WERI-Rb-1 (cell line): ENCODE results near the gene ATP6V1A.
A peak's percentile ranks its signal among the peaks of the same experiment; 100 is the strongest.

Experiments used
- DNase-seq: peaks from one replicate; pipeline ENCODE4 v3.0.0-alpha.2; 2020
- H3K27ac ChIP-seq: fragments of 250-450 bp; sonication (Bioruptor Pico); 2 replicates; pipeline ENCODE4 v1.5.1; 2020; ENCODE audit warnings: mild to moderate bottlenecking, moderate library complexity
- H3K27me3 ChIP-seq: fragments of 250-450 bp; sonication (Bioruptor Pico); 2 replicates; pipeline ENCODE4 v1.5.1; 2021; ENCODE audit warnings: mild to moderate bottlenecking, low read depth, moderate library complexity; ENCODE audit not compliant: insufficient read depth, severe bottlenecking
- H3K36me3 ChIP-seq: fragments of 250-450 bp; sonication (Bioruptor Pico); 2 replicates; pipeline ENCODE4 v1.5.1; 2020; ENCODE audit warnings: mild to moderate bottlenecking, moderate library complexity
- H3K4me3 ChIP-seq: 2 replicates; pipeline ENCODE4 v1.5.1; 2011; ENCODE audit warnings: low read depth, mild to moderate bottlenecking, control low read depth, low read length
- H3K9me3 ChIP-seq: fragments of 250-450 bp; sonication (Bioruptor Pico); 2 replicates; pipeline ENCODE4 v1.5.1; 2021; ENCODE audit warnings: mild to moderate bottlenecking, moderate library complexity; ENCODE audit not compliant: severe bottlenecking
- TF ChIP-seq, protein P1 (sequence below): IDR thresholded peaks from 2 replicates; pipeline ENCODE4 v1.5.1; 2011; ENCODE audit warnings: low read depth, mild to moderate bottlenecking, control low read depth, inconsistent platforms, low read length

ATP6V1A gene

DNA sequence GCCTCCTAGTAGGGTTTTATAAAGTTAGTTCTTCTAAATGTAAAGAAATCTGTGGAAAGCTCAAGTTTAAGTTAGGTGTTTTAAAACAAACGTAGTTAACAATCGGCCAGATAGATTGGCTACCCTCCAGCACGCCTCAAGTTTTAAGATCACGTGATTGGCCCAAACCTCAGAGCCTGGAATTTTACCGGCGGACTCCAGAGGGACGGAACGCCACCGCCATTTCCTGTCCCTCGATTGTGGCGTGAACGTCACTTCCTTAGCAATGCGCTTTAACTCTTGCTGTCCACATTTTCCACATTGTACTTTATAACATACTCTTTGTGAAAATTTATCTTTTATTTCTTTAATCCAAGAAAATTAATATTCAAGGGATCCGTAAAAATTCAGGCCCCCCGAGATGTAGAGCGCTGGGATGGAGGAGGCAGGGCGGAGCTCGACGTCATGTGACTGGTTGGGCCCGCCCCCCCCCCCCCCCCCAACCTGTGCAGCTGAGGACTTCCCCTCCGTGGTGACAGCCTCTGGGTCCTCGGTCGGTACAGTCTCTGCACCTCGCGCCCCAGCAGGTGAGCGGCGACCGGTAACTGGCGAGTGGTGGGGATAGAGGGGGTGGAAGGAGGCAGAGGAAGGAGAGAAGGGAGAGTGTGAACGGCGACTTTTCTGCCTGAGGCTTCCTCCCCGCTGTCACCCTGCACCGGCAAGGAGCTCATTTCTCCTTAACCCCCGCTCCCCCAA lies at the start of gene ATP6V1A:
ATP6V1A (plus strand) TSS at position 488 of the 735 bp plus-strand sequence. CDS start 31,719 bp downstream, outside the sequence.
- peak within 1 kb of the TSS; percentile 95 for H3K27ac ChIP-seq
- TF ChIP-seq, protein P1, sequence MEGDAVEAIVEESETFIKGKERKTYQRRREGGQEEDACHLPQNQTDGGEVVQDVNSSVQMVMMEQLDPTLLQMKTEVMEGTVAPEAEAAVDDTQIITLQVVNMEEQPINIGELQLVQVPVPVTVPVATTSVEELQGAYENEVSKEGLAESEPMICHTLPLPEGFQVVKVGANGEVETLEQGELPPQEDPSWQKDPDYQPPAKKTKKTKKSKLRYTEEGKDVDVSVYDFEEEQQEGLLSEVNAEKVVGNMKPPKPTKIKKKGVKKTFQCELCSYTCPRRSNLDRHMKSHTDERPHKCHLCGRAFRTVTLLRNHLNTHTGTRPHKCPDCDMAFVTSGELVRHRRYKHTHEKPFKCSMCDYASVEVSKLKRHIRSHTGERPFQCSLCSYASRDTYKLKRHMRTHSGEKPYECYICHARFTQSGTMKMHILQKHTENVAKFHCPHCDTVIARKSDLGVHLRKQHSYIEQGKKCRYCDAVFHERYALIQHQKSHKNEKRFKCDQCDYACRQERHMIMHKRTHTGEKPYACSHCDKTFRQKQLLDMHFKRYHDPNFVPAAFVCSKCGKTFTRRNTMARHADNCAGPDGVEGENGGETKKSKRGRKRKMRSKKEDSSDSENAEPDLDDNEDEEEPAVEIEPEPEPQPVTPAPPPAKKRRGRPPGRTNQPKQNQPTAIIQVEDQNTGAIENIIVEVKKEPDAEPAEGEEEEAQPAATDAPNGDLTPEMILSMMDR = no peak
- peak within 1 kb of the TSS; percentile 59 for H3K4me3 ChIP-seq
- DNase-seq = peak; percentile 88
- H3K9me3 ChIP-seq = no peaks in the 10 kb centered on the region
- H3K36me3 ChIP-seq = peaks cover 6% of the 10 kb centered on the region
- H3K27me3 ChIP-seq = no peaks in the 10 kb centered on the region

DNA sequence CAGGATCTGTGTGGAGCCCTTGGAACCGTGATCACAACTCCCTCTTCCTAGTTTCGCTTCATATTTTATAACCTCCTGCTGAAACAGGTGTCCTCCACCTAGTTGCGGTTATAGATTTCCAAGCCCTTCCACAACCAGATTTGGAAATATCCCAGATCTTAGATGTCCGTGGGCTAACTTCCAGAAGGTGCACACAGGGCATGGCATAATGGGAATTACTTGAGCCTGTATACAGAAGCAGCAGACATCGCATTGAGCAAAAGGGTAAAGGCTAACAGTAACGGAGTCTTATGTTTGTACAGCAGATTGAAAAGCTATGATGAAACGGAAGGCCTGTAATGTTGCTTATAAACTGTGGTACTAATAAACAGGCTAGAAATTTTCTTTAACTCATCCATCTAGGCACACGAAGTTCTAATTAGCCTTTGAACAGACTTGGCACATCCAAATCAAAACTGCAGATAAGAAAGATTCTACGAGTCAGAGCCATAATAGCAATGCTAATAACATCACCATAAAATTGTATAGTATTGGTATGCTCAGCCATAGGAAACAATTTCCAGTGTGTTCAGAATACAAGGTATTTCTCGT lies 49.2 kb upstream of the ATP6V1A start:
- Histone ChIP-seq H3K4me3 (peak overlapping the region; percentile 96), H3K27me3 (no peaks in the 10 kb centered on the region), H3K36me3 (no peaks in the 10 kb centered on the region; the same call in 1 of the 2 replicates), H3K27ac (peak overlapping the region; percentile 78), H3K9me3 (no peaks in the 10 kb centered on the region)
- TF ChIP-seq, protein P1 = no peak
- no peak for DNase-seq

DNA sequence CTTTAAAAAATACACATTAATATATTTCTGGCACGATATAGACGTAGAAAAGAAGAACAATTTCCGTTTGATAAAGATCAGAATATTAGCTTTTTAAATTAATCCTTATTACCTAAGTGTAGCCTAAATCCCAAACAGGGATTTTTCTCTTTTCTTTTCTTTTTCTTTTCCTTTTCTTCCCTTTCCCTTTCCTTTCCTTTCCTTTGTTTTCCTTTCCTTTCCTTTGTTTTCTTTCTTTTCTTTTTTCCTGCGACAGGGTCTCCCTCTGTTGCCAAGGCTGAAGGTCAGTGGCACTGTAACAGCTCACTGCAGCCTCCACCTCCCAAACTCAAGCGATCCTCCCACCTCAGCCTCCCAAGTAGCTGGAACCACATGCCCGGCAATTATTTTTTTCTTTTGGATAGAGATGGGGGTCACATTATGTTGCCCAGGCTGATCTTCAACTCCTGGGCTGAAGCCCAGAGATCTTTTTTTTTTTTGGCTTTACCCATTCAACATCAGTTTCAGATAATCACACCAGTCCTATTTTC lies 48.6 kb upstream of the ATP6V1A start:
- H3K27me3 ChIP-seq = no peaks in the 10 kb centered on the region
- TF ChIP-seq, protein P1 = no peak
- no peaks in the 10 kb centered on the region; the same call in 1 of the 2 replicates for H3K36me3 ChIP-seq
- H3K4me3 ChIP-seq = no peak overlapping the region
- no peak for DNase-seq
- no peaks in the 10 kb centered on the region for H3K9me3 ChIP-seq
- H3K27ac ChIP-seq = no peak overlapping the region

DNA sequence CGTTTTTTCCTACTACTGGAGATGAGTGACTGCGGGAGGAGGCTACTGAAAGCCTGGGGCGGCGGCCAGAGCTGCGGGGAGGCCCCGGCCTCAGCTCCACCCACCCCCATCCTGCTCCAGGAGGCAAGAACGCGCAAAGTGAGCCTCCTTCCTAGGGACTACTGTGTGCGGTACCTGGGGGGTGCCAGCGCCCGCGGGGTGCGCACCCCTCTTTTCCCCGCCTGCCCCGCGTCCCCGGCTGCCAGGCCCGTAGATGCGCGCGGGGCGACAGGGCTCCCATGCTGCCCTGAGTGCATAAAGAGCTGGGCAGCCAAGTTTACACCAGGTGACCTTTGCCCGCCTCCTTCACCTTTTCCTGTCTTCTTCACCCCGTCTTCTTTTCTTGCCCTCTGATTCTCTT lies 47.9 kb upstream of the ATP6V1A start:
- no peaks in the 10 kb centered on the region; the same call in 1 of the 2 replicates for H3K36me3 ChIP-seq
- no peak overlapping the region for H3K27ac ChIP-seq
- no peak overlapping the region for H3K4me3 ChIP-seq
- DNase-seq = no peak
- no peaks in the 10 kb centered on the region for H3K27me3 ChIP-seq
- no peaks in the 10 kb centered on the region for H3K9me3 ChIP-seq
- TF ChIP-seq, protein P1 = no peak

DNA sequence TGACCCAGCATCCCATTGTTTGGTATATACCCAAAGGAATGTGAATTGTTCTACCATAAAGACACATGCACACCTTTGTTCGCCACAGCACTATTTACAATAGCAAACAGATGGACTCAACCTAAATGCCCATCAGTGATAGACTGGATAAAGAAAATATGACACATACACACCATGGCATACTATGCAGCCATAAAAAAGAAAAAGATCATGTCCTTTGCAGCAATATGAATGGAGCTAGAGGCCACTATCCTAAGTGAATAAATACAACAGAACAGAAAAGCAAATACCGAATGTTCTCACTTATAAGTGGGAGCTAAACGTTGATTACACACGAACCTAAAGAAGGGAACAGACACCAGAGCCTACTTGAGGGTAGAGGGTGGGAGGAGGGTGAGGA lies 39.0 kb upstream of the ATP6V1A start:
- H3K27ac ChIP-seq = no peak overlapping the region
- TF ChIP-seq, protein P1 = no peak
- H3K9me3 ChIP-seq = no peaks in the 10 kb centered on the region
- H3K4me3 ChIP-seq = no peak overlapping the region
- no peaks in the 10 kb centered on the region for H3K27me3 ChIP-seq
- no peaks in the 10 kb centered on the region for H3K36me3 ChIP-seq
- DNase-seq = no peak
